A375 (cell line): ENCODE data around the gene POMGNT2. TPM values are rescaled to one million over a fixed set of nuclear protein-coding genes. Genes with fewer than 3 reads are reported as not detected.

Experiments used
- total RNA-seq: library from RNA; depleted of rRNA; stranded (reverse); fragments of >200 nt; shearing (Covaris generic); gene quantifications from 2 replicates; pipeline ENCODE4 v1.2.3, GENCODE V29; 2014; rRNA removed

Gene POMGNT2
- 16.9 and 18.6 TPM in 2 replicates for total RNA-seq

DNA sequence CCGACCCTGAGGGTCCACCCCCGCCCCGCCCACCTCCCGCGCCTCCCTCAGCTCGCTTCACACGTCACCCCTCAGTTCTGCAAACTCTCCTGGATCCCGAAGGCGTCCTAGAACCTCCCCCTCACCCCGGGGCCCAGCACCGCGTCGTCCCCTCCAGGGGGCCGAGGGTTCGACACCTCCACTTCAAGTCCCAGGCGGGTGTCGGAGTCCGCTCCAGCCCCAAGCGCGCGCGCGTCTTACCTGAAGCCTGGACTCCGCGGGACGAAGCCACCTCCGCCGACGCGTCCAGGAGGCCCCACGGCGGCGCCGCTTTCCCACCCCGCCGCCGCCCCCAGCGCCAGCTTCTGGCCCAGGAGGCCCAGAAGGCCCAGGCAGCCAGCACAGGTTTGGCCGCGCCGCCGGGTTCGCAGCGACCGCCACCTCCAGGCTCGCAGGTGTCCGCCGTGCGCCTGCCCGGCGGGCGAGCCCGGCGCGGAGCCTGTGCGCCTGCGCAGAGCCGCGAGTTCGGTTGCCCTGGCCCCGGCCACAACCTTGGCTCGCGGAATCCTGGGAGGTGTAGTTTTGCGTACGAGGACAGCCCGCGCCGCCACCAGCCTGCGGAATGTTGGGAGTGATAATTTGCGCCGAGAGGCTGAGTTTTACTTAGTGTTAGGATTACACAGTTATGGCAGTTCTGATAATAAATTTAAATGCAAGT, at the start of gene POMGNT2:
TSS of gene POMGNT2 (minus strand) at position 484 of the 697 bp plus-strand sequence. CDS start 24,648 bp downstream, outside the sequence.

Other genes with a start within 250 kb of the POMGNT2 start
- 0.11 TPM in 1 of 2 replicates, not detected in the other for gene CYP8B1, start 230.2 kb downstream of the POMGNT2 start, total RNA-seq
- not detected in 2 replicates for gene ZNF662, start 199.9 kb downstream of the POMGNT2 start, total RNA-seq
- gene GASK1A, start 126.8 kb downstream of the POMGNT2 start, total RNA-seq = not detected in 2 replicates
- 17.0 and 23.9 TPM in 2 replicates for gene SNRK, start 180.5 kb upstream of the POMGNT2 start, total RNA-seq